ENCODE data around the gene LRP1.

Gene LRP1

GRCh38 chr12:57157588-57158173 is 29.4 kb downstream of the LRP1 start:
- DNase-seq: no peak

GRCh38 chr12:57158186-57158585 is 29.9 kb downstream of the LRP1 start:
- DNase-seq: no peak

GRCh38 chr12:57158665-57159064 is 30.4 kb downstream of the LRP1 start:
- DNase-seq: no peak

- DNase-seq: no peak
Observed at GRCh38 chr12:57159311-57159710, 31.0 kb downstream of the LRP1 start.

GRCh38 chr12:57160040-57160439 is 31.8 kb downstream of the LRP1 start:
- no peak for DNase-seq

- no peak for DNase-seq
Observed at GRCh38 chr12:57160741-57161140, 32.5 kb downstream of the LRP1 start.

- no peak for DNase-seq
Observed at GRCh38 chr12:57161491-57161890, 33.2 kb downstream of the LRP1 start.

GRCh38 chr12:57162553-57163125 is 34.4 kb downstream of the LRP1 start:
- no peak for DNase-seq

GRCh38 chr12:57164454-57164853 is 36.2 kb downstream of the LRP1 start:
- DNase-seq: no peak

GRCh38 chr12:57164966-57165625 is 36.8 kb downstream of the LRP1 start:
- no peak for DNase-seq

- DNase-seq: no peak
Observed at GRCh38 chr12:57165741-57166140, 37.5 kb downstream of the LRP1 start.

- DNase-seq: no peak
Observed at GRCh38 chr12:57166971-57167371, 38.7 kb downstream of the LRP1 start.

- DNase-seq: no peak
Observed at GRCh38 chr12:57168058-57168457, 39.8 kb downstream of the LRP1 start.

GRCh38 chr12:57169046-57169795 is 40.9 kb downstream of the LRP1 start:
- DNase-seq: no peak

GRCh38 chr12:57169969-57170368 is 41.7 kb downstream of the LRP1 start:
- no peak for DNase-seq

- DNase-seq: no peak
Observed at GRCh38 chr12:57170408-57170807, 42.1 kb downstream of the LRP1 start.

GRCh38 chr12:57170927-57171326 is 42.6 kb downstream of the LRP1 start:
- DNase-seq: no peak

GRCh38 chr12:57171668-57172067 is 43.4 kb downstream of the LRP1 start:
- no peak for DNase-seq

- DNase-seq: no peak
Observed at GRCh38 chr12:57173089-57173488, 44.8 kb downstream of the LRP1 start.

GRCh38 chr12:57173683-57174082 is 45.4 kb downstream of the LRP1 start:
- DNase-seq: no peak

GRCh38 chr12:57175428-57176138 is 47.3 kb downstream of the LRP1 start:
- peak; percentile 74 for DNase-seq

- DNase-seq: no peak
Observed at GRCh38 chr12:57176139-57176477, 47.8 kb downstream of the LRP1 start.

GRCh38 chr12:57176846-57177245 is 48.6 kb downstream of the LRP1 start:
- no peak for DNase-seq

Measured in NCI-H510A (cell line).